ENCODE data around the gene ACP1.

- TF ChIP-seq CTCF (IDR thresholded peaks at IDR 0.05; ENCODE audit: insufficient read depth, low read depth, low read length) (no peak), EZH2 (IDR thresholded peaks at IDR 0.05; ENCODE audit: insufficient read depth, low read length) (no peak)
Measured at GRCh38 chr2:305366-305765, 40.6 kb downstream of the ACP1 start.
